Activated CD8-positive, alpha-beta memory T cell treated with anti-CD3 and anti-CD28 coated beads for 36 hours (primary cell): ENCODE data around the gene TRIB2. TPM values are rescaled to one million over a fixed set of nuclear protein-coding genes. Genes with fewer than 3 reads are reported as not detected.

ENCODE experiments used
- CTCF ChIA-PET: fragments of 350-600 bp; sonication (Branson Sonifier 250); formaldehyde crosslinking; loops from one replicate; lab custom pipeline; 2021; ENCODE audit warnings: antibody characterized with exemption; lab: Charles Lee
- POLR2A ChIA-PET: fragments of 350-600 bp; sonication (Branson Sonifier 250); formaldehyde crosslinking; loops from one replicate; lab custom pipeline; 2021; ENCODE audit warnings: antibody characterized with exemption; lab: Charles Lee
- total RNA-seq, 2 experiments: library from RNA; stranded (reverse); gene quantifications; one replicate each; pipeline ENCODE4 v1.2.3, GENCODE V29; 2021

The TRIB2 gene
- total RNA-seq, 2 experiments from 2014 or later: 3.8 to 4.5 TPM

DNA sequence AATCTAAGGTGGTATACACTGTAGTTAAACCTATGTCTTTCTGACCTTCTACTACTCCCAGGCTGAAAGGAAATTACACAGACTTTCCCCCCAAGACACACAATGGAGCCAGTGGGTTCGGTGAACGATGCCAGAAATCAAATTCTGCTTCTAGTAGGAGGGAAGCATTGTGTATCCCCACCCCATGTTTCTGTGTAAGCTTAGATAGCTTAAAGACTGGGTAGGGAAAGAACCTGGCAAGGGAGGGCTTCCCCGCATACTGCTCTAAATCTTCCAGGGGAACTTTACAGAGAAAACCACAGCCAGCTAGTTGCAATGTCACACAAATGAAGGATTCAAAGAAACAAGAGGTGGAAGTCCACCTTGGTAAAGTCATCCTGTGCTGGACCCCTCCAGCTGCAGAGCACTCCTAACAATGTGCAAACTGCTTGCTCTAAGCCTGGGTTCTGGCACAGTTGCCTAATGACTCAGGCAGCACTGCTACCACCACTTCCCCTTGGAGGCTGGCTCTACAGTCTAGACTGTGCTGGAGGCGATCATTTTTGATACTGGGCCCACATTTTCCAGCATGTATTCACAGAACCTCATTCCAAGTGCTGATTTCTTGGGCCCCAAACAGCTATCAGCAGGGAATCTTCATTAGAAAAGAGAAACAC is 47.5 kb downstream of the TRIB2 start:
- POLR2A ChIA-PET: no interaction called here
- CTCF ChIA-PET: no interaction called here

DNA sequence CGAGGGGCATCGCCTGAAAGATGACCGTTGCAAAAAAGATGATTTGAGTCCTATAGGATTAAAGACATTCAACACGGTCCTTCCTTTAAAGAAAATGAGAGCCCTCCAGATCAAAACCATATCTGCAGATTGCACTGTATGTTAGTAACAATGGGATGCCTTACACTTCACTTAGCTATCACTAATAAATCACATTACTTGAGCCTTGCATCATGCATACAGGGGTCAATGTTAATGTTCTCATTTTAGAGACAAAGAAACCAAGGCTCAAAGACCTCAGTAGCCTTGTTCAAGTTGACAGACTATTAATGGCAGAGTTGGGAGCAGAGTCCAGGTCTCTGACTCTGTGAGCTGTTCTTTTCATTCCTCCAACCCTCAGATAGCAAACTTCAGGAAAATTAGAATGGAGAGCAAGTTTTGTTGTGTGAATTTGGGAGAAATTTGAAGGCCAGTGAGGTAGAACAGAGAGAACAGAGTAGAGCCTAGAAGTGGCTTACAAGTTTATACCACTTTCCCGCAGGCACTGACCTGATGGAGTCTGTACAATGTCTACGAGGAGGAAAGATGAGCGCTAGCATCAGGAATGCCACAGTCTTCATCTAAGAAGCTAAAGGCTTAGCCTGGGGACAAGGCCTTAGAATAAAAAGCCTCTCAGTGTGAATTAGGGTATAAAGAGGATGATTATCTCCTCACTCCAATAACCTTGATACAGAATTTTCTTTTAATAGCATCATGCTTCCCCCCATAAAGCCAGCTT is 48.3 kb downstream of the TRIB2 start:
- CTCF ChIA-PET: no interaction called here
- POLR2A ChIA-PET: no interaction called here

DNA sequence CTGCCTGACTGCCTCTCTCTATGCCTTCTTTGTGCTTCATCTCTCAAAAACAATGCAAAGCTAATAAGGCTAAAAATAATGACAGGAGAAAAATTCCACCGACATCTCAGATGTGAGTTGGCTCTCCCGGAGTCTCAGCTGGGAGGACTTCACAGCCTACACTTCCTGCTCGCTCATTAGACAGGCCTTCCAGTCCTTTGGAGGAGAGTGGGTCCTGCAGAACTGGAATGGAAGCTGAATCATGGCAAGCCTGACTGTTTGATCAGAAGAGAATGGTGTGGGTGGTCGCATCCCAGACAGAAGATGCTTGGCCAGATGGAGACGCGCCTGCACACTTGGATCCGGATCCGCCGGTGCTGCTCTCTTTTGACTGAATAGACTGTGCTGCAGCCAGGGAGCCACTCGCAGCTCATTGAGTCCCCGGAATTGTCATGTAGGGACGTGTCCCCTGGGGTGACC is 49.7 kb downstream of the TRIB2 start:
- POLR2A ChIA-PET: no interaction called here
- CTCF ChIA-PET: no interaction called here

DNA sequence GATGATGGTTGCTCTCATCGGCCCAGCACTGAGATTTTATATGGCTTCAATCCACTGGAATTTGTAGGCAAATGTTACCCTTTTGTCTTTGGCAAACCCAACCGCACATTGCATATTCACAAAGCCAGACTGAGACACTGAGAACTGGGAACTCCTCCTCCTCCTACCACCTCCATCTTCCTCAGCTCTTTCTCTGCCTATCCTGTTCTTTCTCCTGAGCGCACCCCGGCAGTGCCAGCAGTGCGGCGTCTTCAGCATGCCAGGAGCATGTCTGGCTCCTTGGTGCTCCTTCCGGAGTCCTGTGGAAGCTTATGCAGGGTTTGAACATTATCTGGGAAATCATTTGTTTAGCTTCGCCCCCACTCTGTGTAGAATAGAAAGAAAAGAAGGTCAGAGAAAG is 50.8 kb downstream of the TRIB2 start:
- CTCF ChIA-PET: no interaction called here

DNA sequence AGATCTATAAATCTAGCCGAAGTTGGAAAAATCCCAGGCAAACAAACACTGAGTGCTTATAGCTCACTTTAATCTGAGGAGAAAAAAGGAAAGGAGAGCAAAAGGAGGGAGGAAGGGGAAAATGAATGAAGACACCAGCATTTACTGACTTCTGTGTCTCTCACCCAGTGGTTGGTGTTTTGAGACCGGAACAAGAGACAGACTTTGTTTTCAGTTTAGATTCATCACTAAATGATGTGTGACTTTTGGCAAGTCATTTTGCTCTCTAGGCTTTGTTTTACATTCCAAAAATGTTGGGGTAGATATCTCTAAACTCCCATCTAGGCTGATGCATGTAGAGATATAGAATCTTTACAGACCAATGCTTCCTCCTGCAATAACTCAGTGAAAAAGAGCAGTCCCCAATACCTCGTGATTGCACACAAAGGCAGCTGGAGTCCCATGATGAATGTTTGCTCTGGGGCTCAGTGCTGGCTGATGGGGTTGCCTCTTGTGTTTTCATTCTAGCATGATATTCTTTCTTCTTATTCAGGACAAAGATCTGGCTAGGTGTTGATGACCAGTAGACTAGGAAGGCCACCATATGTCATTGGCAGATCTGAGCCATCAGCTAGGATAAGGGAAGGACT is 51.4 kb downstream of the TRIB2 start:
- CTCF ChIA-PET: no interaction called here
- POLR2A ChIA-PET: no interaction called here

More for the DNA sequence above, 50.8 kb downstream of the TRIB2 start:
- POLR2A ChIA-PET: no interaction called here

DNA sequence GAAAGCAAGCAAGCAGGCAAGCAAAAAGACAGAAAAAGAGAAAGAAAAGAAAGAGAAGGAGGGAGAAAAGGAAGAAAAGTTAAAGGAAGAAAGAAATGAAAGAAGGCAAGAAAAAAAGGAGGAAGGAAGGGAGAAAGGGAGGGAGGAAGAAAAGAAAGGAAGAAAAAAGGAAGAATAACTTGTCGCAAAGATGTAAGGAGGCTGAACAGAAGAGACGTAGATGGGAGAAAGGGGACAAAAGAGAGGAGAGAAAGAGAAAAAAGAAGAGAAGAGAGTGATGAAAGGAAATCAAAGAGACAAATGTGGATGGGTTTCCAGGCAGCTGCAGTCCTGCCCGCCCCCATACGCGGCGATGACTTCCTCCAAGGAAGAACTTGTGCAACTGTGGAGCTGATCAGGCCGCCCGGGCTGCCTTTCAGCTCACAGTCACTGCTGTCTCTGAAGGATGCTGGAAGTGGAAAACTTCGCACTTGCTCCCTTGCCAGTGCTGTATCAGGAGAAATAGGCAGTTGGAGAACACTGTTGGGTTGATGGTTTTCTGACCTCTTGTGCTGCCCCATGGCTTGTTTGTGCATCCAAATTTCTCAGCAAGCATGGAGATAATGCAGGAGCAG is 52.9 kb downstream of the TRIB2 start:
- CTCF ChIA-PET: no interaction called here

DNA sequence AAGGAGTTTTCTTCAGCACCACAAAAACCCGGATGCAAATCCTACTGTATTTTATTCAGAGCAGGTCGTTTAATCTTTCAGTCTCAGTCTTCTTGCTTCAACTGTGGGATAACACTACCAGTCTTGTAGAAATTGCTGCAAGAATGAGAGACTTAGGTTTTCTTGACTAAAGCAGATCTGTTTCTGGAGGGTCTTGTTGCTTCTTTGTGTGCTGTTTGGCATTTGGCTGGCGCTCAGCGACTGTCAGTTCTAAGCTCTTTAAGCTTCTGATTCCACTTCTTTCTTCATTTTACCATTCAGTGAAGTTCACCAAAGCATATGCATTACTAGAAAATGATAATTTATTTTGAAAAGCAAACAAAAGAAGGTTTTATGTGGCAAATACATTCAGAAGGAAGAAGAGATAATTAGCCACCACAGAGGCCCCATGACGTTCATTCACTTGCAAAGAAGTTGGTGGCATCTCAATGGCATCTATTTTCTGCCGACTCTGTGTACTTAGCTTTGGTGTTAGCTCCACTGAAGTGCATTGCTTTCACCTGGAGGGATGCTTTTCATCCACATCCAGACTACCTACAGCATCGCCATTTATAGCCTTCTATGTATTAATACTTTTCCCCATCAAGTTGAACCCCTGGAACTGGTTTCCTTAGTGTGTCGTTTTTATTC is 53.7 kb downstream of the TRIB2 start:
- POLR2A ChIA-PET: no interaction called here

More for the DNA sequence above, 52.9 kb downstream of the TRIB2 start:
- POLR2A ChIA-PET: no interaction called here

DNA sequence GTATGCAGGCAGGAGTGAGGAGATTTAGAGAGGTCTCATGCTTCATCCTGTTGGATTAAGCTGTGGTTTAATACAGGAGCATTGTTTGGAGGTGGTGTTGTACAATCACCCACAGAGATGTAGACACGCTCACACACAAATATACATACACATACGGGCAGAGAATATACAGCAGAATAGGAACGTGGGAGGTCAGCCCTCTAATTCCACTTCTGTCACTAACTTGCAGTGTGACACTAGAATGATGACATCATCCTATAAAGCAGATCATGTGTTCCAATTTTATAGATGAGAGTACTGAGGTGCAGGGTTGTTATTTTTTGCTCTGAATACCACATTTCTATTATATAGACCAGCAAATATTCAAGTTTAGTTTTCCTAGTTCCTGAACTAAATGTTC is 54.4 kb downstream of the TRIB2 start:
- CTCF ChIA-PET: no interaction called here
- POLR2A ChIA-PET: no interaction called here

More for the DNA sequence above, 53.7 kb downstream of the TRIB2 start:
- CTCF ChIA-PET: no interaction called here

DNA sequence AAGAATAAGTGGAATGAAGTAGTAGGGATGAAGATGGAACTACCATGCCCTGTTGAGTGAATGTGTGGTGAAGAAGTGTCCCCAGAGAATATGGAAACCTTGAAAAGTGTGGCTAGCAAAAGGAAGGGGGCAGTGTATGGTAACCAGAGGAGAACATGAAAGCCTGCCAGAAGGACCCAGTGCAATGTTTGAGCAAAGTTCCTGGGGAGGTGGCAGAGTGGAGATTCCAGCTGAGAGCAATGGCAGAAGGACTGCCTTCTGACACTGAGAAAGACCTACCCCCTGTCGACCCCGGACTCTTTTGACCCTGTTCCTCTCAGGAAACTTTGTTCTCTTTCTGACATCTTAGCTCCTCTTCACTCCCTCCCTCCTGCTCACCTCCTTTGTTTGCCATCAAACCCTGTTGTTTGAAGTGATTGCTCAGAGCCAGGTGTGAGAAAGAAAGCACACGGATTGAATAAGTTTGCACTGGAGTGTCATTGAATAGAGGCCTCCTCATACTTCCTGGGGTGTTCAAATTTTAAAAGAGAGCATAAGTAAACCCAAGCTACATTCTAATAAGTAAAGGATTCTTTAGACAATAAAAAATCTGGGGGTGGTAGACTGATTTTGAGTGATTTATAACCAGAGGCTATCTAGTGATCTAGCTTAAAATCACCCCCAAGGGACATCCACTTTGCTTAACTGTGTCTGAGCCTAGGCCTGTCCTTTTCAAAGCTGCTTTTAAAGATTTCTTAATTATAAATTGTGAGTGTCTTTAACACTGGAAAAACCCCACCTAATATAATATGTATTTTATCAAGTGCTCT is 57.1 kb downstream of the TRIB2 start:
- ChIA-PET CTCF (no interaction called here), POLR2A (no interaction called here)

DNA sequence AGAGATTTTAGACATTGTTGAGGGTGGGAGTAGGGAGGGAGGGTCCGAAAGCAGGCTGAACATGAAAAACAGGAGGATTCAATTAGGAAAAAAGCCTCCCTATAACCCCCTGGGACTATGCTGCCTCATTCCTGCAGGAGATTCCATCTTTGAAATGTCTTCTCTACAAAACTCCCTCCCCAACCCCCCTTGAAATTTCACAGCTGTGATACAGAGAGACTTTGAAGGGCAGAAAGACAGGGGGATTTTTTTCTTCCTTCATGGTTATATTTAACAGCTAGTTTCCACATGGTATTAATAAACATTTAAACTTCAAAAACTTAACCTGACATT is 57.6 kb downstream of the TRIB2 start:
- ChIA-PET POLR2A (no interaction called here), CTCF (no interaction called here)

DNA sequence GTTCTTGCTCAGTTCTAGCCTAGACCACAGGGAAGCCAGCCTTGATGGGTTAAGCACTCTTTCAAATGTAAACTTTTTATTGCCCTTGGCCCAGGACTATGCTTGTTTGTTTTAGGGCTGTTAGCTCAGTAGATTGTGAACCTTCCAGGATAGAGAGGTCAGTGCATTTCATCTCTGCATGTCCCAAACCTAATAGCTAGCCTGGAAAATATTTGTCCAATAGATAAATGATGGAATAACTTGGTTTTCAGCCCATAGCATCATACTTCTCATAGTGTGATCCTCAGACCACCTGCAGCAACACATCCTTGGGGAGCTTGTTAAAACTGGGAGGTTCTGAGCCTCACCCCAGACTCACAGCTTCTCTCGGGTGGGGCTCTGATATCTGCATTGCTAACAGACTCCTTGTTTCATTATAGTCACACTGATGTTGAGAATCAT is 59.8 kb downstream of the TRIB2 start:
- POLR2A ChIA-PET: no interaction called here
- CTCF ChIA-PET: no interaction called here

DNA sequence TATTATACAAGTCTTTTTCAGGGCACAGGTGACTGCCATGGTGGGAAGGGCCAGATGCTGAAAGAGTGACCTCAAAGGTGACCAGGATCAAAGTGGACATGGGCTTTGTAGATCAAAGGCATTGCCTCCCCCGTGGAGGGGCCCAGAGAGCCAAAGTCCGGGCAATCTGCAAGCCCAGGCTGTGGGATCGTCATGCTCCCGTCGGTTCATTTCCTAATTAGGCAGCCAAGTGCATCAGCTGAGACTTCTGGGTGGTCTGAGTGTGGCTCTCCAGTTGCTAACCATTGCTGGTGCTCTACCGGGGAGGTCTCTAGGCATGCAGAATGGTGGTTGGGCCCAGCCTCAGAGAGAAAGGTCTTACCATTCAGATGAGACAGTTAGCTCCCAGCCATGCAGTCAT is 61.6 kb downstream of the TRIB2 start:
- CTCF ChIA-PET: no interaction called here
- POLR2A ChIA-PET: no interaction called here

DNA sequence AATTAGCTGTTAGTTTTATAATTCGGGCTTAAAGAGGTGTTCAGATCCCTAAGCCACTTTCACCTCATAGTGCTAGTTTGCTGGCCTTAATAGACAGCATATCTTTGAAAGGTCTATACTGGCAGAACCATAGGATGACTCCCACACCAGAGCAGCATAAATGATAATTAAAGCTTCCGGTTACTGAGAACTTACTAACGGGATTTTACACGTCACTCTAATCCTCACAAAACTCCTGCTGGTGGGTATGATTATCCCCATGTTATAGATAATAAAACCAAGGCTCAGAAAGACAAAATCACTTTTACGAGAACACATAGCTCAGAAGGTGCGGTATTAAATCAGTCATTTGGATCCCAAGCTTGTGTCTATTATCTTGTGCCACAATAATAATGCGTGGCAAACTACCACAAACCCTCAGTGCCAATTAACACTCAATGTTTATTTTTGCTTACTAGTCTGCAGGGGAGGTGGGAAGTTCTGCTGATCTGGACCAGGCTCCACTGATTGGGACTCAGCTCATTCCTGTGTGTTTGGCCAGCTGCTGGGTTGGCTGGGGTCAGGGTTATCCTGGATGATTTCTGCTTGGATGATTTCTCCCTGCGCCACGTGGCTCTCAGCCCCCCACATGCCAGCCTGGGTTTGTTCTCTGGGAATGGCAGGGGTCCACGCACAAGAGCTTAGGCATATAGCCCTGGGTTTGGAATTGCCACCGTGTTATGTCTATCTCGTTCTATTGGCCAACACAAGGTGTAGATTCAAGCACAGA is 62.3 kb downstream of the TRIB2 start:
- ChIA-PET CTCF (no interaction called here), POLR2A (interaction anchor here (0.5 kb wide), 1 partner anchor 30 kb away, joined by 3 read pairs; no protein-coding TSS in a partner anchor)

DNA sequence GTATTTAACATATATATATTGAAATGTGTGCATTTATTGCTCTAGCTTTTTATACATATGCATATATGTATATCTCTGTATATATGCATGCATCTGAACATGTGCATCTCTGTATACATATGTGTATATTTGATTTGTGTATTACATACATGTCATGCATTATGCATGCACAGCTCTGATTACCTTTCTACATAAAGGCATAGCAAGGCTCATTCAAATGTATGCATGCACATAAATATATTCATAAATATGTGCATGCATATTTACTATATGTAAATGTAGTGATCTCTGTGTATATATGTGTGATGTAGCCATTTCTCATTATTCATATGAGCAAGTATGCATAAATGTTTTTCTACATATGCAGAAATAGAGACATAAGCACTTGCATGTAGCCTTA is 64.6 kb downstream of the TRIB2 start:
- POLR2A ChIA-PET: no interaction called here
- CTCF ChIA-PET: no interaction called here

DNA sequence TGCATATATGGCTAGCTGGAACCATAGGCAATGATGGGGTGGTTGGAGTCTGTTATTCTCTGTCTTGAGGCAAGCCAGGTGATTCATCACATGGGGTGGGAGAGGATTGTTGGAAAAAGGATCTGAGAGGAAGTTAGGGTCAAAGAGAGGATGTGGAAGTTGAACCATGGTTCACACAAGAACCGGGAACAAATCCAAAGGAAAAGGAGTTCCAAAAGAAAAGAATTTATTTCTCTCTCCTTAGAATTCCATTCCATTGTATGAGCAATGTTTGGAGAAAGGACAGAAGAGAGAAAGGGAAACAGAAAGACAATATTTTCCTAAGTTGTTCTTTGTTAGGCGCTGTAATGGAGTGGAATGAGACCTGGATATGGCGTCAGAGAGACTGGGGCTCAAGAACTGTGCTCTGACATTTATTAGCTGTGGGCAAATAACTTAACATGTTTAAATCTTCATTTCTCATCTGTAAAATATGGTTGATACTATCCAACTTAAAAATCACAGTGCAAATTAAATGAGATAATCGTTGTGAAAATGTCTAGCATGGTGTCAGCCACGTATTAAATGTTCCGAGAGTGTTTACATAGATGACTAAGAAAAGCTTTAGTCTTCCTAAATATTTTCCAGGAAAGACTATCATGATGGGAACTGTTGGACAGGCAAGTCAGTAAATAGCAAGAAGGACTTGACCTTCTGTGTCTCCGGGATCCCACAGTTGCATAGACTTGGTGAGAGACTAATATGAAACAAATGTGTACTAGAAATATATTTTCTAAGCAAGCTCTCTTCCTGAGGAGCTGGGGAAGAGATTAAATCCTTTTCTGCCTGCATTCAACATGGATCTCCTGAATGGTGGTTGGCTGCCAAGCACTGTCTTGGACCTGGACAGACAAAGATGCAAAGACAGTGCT is 71.4 kb downstream of the TRIB2 start:
- POLR2A ChIA-PET: no interaction called here

DNA sequence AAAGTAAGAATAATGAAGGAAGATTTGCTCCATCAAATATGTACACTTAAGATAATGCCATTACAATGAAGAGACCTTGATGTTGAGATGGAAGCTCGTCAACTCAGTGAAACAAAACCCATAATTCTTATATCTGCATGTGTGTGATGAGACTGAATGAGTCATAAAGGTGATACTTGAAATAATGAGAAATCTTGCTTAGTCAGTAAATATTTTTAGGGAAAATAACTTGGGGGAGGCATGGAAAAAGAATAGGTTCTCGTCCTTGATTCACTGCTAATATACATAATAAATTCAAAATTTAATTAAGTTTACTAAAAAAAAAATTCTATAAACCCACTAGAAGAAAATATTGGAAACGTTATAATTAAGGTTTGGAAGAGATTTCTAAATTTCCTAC is 75.2 kb downstream of the TRIB2 start:
- CTCF ChIA-PET: no interaction called here

More for the DNA sequence above, 71.4 kb downstream of the TRIB2 start:
- CTCF ChIA-PET: no interaction called here

More for the DNA sequence above, 75.2 kb downstream of the TRIB2 start:
- POLR2A ChIA-PET: no interaction called here
